Measurements from ENCODE around the gene SMCHD1.

SMCHD1 gene

GRCh38 chr18:2655178-2655953 lies at the start of gene SMCHD1:
TSS of gene SMCHD1 (plus strand) at chr18:2655726. CDS start at chr18:2656076, 350 bp downstream.
- DNase-seq: peak; percentile 35 to 95 (median 82)

- no peak for DNase-seq
Measured at GRCh38 chr18:2606335-2606734, 49.2 kb upstream of the SMCHD1 start.

- no peak for DNase-seq
Measured at GRCh38 chr18:2609604-2610003, 45.9 kb upstream of the SMCHD1 start.

DNA sequence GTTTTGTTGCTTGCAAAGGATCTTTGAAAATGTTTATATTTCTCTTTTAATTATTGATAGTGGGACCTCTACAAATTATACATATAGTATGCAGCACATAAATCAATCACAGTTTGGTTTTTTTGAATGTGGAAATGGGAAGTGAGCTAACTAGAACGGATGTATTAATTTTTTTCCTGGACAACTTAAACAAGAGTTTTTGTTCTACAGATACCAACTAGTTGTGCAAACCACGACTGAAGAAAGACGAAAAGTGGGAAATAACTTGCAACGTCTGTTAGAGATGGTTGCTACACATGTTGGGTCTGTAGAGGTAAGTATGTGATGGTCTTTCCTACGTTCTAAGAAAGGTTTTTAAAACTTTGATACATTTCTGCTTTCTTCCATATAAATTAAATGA lies 45.0 kb upstream of the SMCHD1 start:
- no peak for DNase-seq

DNA sequence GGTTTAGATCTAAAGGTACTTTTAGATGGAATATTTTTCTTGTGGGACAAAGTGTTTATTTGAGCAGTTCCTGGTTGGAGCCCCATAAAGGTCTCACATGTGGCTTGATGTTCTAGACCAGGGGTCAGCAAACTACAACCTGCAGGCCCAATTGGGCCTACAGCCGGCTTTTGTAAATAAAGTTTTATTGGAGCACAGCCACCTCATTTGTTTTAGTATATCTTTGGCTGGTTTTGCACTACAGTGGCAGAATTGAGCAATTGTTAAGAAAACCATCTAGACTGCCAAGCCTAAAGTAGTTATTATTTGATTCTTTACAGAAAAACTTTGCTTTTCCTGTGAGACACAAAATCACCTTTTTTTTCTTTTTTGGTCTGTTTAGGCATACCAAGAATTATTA lies 42.5 kb upstream of the SMCHD1 start:
- no peak for DNase-seq

- DNase-seq: no peak
Measured at GRCh38 chr18:2617401-2617998, 38.0 kb upstream of the SMCHD1 start.

DNA sequence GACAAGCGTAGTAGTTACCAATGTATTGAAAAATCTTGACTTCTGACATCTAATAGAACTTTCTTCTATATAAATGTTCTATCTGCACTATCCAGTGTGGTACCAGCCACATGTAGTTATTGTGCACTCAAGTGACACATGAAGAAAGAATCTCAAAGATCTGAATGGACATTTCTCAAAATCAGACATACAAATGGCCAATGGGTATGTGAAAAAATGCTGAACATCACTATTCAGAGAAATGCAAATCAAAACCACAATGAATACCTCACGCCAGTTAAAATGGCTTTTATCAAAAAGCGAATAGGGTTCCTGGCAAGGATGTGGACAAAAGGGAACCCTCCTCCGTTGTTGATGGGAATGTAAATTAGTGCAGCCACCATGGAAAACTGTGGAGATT lies 37.5 kb upstream of the SMCHD1 start:
- no peak for DNase-seq

- DNase-seq: no peak
Measured at GRCh38 chr18:2625217-2625616, 30.3 kb upstream of the SMCHD1 start.

DNA sequence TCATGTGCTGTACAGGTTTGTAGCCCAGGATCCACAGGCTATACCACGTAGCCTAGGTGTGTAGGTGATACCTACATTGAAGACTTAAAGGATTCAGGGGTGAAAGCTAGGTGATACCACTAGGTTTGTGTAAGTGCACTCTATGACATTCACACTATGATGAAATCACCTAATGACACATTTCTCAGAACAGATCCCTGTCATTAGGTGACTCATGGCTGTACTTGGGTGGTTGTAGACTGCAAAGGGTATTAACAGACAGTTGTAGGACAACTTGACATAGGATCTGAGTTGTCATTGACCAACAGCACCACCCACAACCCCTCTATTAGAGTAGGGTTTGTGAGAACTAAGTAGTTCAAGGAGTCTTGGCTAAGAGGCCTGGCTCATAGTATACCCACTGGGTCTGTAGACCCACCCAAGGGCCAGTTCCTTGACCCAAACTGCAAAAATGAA lies 27.7 kb upstream of the SMCHD1 start:
- no peak for DNase-seq

- DNase-seq: no peak
Measured at GRCh38 chr18:2629003-2629402, 26.5 kb upstream of the SMCHD1 start.

- no peak for DNase-seq
Measured at GRCh38 chr18:2635586-2635985, 19.9 kb upstream of the SMCHD1 start.

- no peak for DNase-seq
Measured at GRCh38 chr18:2636126-2636631, 19.3 kb upstream of the SMCHD1 start.

GRCh38 chr18:2641638-2642037 lies 13.9 kb upstream of the SMCHD1 start:
- no peak for DNase-seq

- no peak for DNase-seq
Measured at GRCh38 chr18:2642771-2643170, 12.8 kb upstream of the SMCHD1 start.

DNA sequence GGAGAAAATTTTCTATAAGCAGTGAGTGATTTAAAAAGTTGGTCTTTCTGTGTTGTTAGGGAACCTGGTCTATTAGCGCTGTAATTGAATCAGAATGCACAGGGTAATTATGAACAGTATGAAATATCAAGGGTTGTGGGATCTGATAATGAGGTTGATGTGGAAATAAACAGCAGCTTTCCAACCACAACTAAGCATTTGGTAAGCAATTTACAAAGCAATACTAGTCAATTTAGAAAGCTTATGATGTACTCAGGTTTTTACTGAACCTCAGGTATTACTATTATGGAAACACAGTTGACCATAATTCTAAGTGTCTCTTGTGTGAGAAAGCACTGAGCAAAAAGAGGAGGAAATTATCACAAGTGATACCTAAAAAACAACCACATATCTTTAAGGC lies 11.0 kb upstream of the SMCHD1 start:
- DNase-seq: no peak

GRCh38 chr18:2651981-2652380 lies 3.5 kb upstream of the SMCHD1 start:
- DNase-seq: no peak

DNA sequence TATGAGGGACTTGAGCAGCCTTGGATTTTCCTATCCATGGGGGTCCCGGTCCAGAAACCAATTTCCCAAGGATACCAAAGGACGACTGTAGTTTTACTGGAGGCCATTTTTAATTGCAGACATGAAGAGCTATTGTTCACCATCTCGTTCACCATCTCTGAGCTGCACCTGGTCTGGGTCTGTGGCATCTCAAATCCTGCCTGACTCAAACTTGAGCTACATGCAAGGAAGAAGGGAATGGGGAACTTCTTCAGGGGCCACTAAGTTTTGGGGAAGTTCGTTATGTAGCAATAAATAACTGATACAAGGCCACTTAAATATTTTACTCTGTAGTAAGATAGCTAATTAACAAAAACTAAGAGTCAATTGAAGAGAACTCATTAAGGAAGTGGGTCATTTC lies 2.1 kb upstream of the SMCHD1 start:
- DNase-seq: no peak

DNA sequence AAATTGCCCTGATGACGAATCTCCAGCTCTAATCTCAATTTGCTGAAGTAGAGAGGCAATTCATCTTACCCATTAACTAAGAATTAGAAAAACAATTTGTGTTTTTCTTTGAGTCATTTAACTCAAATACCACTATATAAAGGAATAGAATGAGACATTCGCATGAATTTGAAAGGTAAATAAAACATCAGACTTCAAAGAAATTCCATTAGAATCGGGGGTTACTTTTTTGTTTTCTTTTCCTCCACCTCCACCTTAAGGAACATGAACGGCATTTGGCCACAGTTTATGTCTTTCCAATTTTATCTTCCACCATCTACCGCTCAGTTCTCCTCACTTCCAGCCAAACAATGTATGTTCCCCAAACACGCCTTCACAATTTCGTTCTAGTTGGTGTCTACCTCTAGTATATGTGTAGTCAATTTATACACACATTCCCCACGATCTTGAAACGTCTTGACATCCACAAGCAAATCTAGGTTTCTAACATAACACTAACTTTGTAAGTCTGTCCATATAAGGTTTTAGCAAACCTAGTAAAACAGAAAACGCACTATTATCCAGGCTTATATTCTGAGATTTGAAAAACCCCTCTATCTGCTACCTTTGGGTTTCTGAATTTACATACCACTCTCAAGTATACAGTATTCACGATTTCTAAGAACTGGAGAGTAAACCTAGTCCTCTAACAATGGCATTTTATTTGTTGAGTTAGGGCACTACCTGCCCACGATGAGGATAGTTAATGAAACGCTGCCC lies 1.2 kb upstream of the SMCHD1 start:
- DNase-seq: peak in 1 of 58 donors; percentile 17

DNA sequence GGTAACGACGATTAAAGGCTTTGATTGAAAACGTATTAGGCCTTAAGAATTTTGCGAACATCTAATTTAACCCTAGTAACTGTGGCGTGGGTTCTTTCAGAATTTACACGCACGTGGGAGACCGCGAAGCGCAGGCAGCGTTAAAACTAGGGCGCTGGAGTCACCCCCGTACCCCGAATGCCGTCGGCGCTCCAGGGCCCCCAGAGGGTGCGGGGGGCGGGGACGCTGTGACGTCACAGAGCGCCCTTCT lies 673 bp upstream of the SMCHD1 start:
- DNase-seq: peak in 7 of 58 donors; percentile 21 to 55 (median 40)

GRCh38 chr18:2655954-2656236 lies 369 bp downstream of the SMCHD1 start:
- peak in 13 of 58 donors; percentile 31 to 75 (median 49) for DNase-seq

- DNase-seq: peak in 18 of 58 donors; percentile 3 to 57 (median 34)
Measured at GRCh38 chr18:2656237-2656980, 883 bp downstream of the SMCHD1 start.

GRCh38 chr18:2656981-2657512 lies 1.5 kb downstream of the SMCHD1 start:
- DNase-seq: no peak

Data from anterior cingulate cortex (tissue), 58 donors.